GM19193 (cell line): ENCODE measurements around the gene AKT3.

Experiments used
- POLR2A ChIP-seq: IDR thresholded peaks from 4 replicates; pipeline ENCODE4 v1.6.1; 2011; ENCODE audit not compliant: insufficient read depth, insufficient read length; ENCODE audit errors: extremely low read depth

AKT3 gene

GRCh38 chr1:243848165-243848857 lies 1.7 kb downstream of the AKT3 start:
- TF ChIP-seq POLR2A = no peak

GRCh38 chr1:243846761-243847160 lies 3.3 kb downstream of the AKT3 start:
- TF ChIP-seq POLR2A = no peak

- no peak for TF ChIP-seq POLR2A
These were observed 4.2 kb downstream of the AKT3 start for GRCh38 chr1:243845888-243846287.

- TF ChIP-seq POLR2A = no peak
These were observed 5.9 kb downstream of the AKT3 start for GRCh38 chr1:243844186-243844585.

GRCh38 chr1:243842978-243843511 lies 7.0 kb downstream of the AKT3 start:
- no peak for TF ChIP-seq POLR2A

- TF ChIP-seq POLR2A = no peak
These were observed 7.9 kb downstream of the AKT3 start for GRCh38 chr1:243842161-243842560.

- TF ChIP-seq POLR2A = no peak
These were observed 8.5 kb downstream of the AKT3 start for GRCh38 chr1:243841507-243841906.

- no peak for TF ChIP-seq POLR2A
These were observed 12.0 kb downstream of the AKT3 start for GRCh38 chr1:243837907-243838535.

- TF ChIP-seq POLR2A = no peak
These were observed 15.9 kb downstream of the AKT3 start for GRCh38 chr1:243834130-243834529.

- no peak for TF ChIP-seq POLR2A
These were observed 18.6 kb downstream of the AKT3 start for GRCh38 chr1:243831463-243831862.

- TF ChIP-seq POLR2A = no peak
These were observed 22.8 kb downstream of the AKT3 start for GRCh38 chr1:243827206-243827605.

- TF ChIP-seq POLR2A = no peak
These were observed 28.8 kb downstream of the AKT3 start for GRCh38 chr1:243821177-243821680.

- no peak for TF ChIP-seq POLR2A
These were observed 30.6 kb downstream of the AKT3 start for GRCh38 chr1:243819438-243819839.

GRCh38 chr1:243818978-243819377 lies 31.1 kb downstream of the AKT3 start:
- TF ChIP-seq POLR2A = no peak

GRCh38 chr1:243814718-243815117 lies 35.3 kb downstream of the AKT3 start:
- no peak for TF ChIP-seq POLR2A

- TF ChIP-seq POLR2A = no peak
These were observed 43.7 kb downstream of the AKT3 start for GRCh38 chr1:243806310-243806709.
